ENCODE measurements around the gene CADM1. TPM values are rescaled to one million over a fixed set of nuclear protein-coding genes. Genes with fewer than 3 reads are reported as not detected.

The CADM1 gene
- total and polyA plus RNA-seq, 10 of the 15 experiments (the other 5 are each of a cell fraction or from before 2014, with no cell fraction given), result 0.03 to 0.48 (median 0.15) TPM; not detected in 3

GRCh38 chr11:115340874-115341273 is 163.3 kb downstream of the CADM1 start:
- ChIA-PET POLR2A (no interaction called here), RAD21 (ENCODE audit: unreplicated experiment) (no interaction called here), SMC1A (ENCODE audit: uncharacterized antibody, unreplicated experiment) (interaction anchor here (0.9 to 1.3 kb wide), 2 partner anchors 14 to 808 kb away, joined by 3 read pairs; no protein-coding TSS in a partner anchor), CTCF (interaction anchor here (0.5 to 1.6 kb wide), 4 partner anchors 10 to 206 kb away, joined by 3 to 5 read pairs (median 3); no protein-coding TSS in a partner anchor)
- no peaks in the 10 kb centered on the region for H3K36me3 ChIP-seq (ENCODE audit: control insufficient read depth in 2 of 2, insufficient read depth in 2 of 2, low read length in 1 of 2)
- H3K4me1 ChIP-seq (ENCODE audit: control insufficient read depth, insufficient read depth, low read length), result no peaks in the 10 kb centered on the region
- H4K20me1 ChIP-seq (ENCODE audit: control insufficient read depth, insufficient read depth), result no peaks in the 10 kb centered on the region
- H3K9me3 ChIP-seq (replicated peaks; ENCODE audit: control insufficient read depth, insufficient read depth, low read length), result no peaks in the 10 kb centered on the region
- BruUV-seq (replicated peaks), result no TSS peak
- no peak for DNase-seq (ENCODE audit: low read depth, low spot score)
- H3K79me2 ChIP-seq (ENCODE audit: control insufficient read depth, insufficient read depth, low read length), result no peaks in the 10 kb centered on the region
- H2AFZ ChIP-seq (ENCODE audit: control insufficient read depth, low read depth, low read length), result no peak overlapping the region
- FAIRE-seq, result no peak
- no peaks in the 10 kb centered on the region; a peak in 1 of 4 replicates for H3K27me3 ChIP-seq (replicated peaks in 1 of 2; ENCODE audit: control insufficient read depth in 2 of 2, insufficient read depth in 2 of 2, low read length in 1 of 2)
- H3K27ac ChIP-seq (ENCODE audit: control insufficient read depth, insufficient read depth), result no peak overlapping the region
- H3K4me3 ChIP-seq, result no peak overlapping the region
- H3K4me2 ChIP-seq (ENCODE audit: control insufficient read depth, insufficient read depth), result no peak overlapping the region
- no peak for TF ChIP-seq PML (IDR thresholded peaks at IDR 0.05; ENCODE audit: low read length)
- TF ChIP-seq EGR1 (IDR thresholded peaks at IDR 0.05; ENCODE audit: borderline replicate concordance in 1 of 2, low read depth in 2 of 2, low read length in 2 of 2), result no peak
- TF ChIP-seq CBFB (IDR thresholded peaks at IDR 0.05; ENCODE audit: low read depth), result no peak
- no peak for TF ChIP-seq LARP7 (IDR thresholded peaks at IDR 0.05)
- no peak for TF ChIP-seq NR2C1 (IDR thresholded peaks at IDR 0.05)
- H3K9ac ChIP-seq (ENCODE audit: control insufficient read depth, insufficient read depth, low read length), result no peak overlapping the region
- intact Hi-C loops (cut with micrococcal nuclease; ENCODE audit: unreplicated experiment) (no loop called here), in situ Hi-C loops (cut with MboI) (no loop called here)
- ATAC-seq, result no peak
- 96% methylated on average over 3 of the region's 3 CpGs for WGBS (ENCODE audit: insufficient coverage, insufficient replicate concordance, low lambda C conversion rate, missing lambda C conversion rate)

- Histone ChIP-seq H3K4me2 (ENCODE audit: control insufficient read depth, insufficient read depth) (no peak overlapping the region), H3K27ac (ENCODE audit: control insufficient read depth, insufficient read depth) (no peak overlapping the region), H3K4me1 (ENCODE audit: control insufficient read depth, insufficient read depth, low read length) (no peaks in the 10 kb centered on the region), H3K9me3 (replicated peaks; ENCODE audit: control insufficient read depth, insufficient read depth, low read length) (no peaks in the 10 kb centered on the region), H4K20me1 (ENCODE audit: control insufficient read depth, insufficient read depth) (no peaks in the 10 kb centered on the region), H3K27me3 (replicated peaks in 1 of 2; ENCODE audit: control insufficient read depth in 2 of 2, insufficient read depth in 2 of 2, low read length in 1 of 2) (no peaks in the 10 kb centered on the region), H3K79me2 (ENCODE audit: control insufficient read depth, insufficient read depth, low read length) (no peaks in the 10 kb centered on the region), H3K4me3 (no peak overlapping the region), H3K9ac (ENCODE audit: control insufficient read depth, insufficient read depth, low read length) (no peak overlapping the region), H2AFZ (ENCODE audit: control insufficient read depth, low read depth, low read length) (no peak overlapping the region), H3K36me3 (ENCODE audit: control insufficient read depth in 2 of 2, insufficient read depth in 2 of 2, low read length in 1 of 2) (no peaks in the 10 kb centered on the region)
- RAD21 ChIA-PET (ENCODE audit: unreplicated experiment), result no interaction called here
- FAIRE-seq (no peak), DNase-seq (ENCODE audit: low read depth, low spot score) (no peak), ATAC-seq (no peak)
- no peak for TF ChIP-seq ELK1 (IDR thresholded peaks at IDR 0.05; ENCODE audit: low read depth, low read length)
- TF ChIP-seq CTCF (IDR thresholded peaks at IDR 0.05 in 2 of 3, conservative IDR thresholded peaks at IDR 0.05 in 1 of 3; ENCODE audit: control insufficient read depth in 2 of 3, extremely low read depth in 1 of 3, insufficient read depth in 1 of 3, low read depth in 3 of 3, low read length in 3 of 3), result no peak
- no peak for TF ChIP-seq FOXM1 (IDR thresholded peaks at IDR 0.05; ENCODE audit: low read depth, low read length)
- no peak for TF ChIP-seq MXI1 (IDR thresholded peaks at IDR 0.05; ENCODE audit: low read depth, low read length)
- no peak for TF ChIP-seq NFIC (IDR thresholded peaks at IDR 0.05; ENCODE audit: low read depth, low read length)
- TF ChIP-seq STAT3 (IDR thresholded peaks at IDR 0.05; ENCODE audit: low read depth, low read length), result no peak
- TF ChIP-seq POU2F2 (IDR thresholded peaks at IDR 0.05; ENCODE audit: borderline replicate concordance, low read depth, low read length), result no peak
- no peak for TF ChIP-seq POLR2AphosphoS5 (IDR thresholded peaks at IDR 0.05; ENCODE audit: low read length)
- TF ChIP-seq ZSCAN29 (IDR thresholded peaks at IDR 0.05), result no peak
- POLR2A ChIA-PET, result no interaction called here
- in situ Hi-C loops (cut with MboI), result loop anchor here (10.0 kb wide), 2 partner anchors 576 to 1356 kb away; no protein-coding TSS in a partner anchor
- intact Hi-C loops (cut with micrococcal nuclease; ENCODE audit: unreplicated experiment), result loop anchor here (5.0 to 10.0 kb wide), 4 partner anchors 336 to 1159 kb away; no protein-coding TSS in a partner anchor
- CTCF ChIA-PET, result no interaction called here
- SMC1A ChIA-PET (ENCODE audit: uncharacterized antibody, unreplicated experiment), result no interaction called here
- no TSS peak for BruUV-seq (replicated peaks)
- WGBS (ENCODE audit: insufficient coverage, insufficient replicate concordance, low lambda C conversion rate, missing lambda C conversion rate), result 65% methylated on average over 3 of the region's 3 CpGs
Observed at GRCh38 chr11:115338476-115338875, 165.7 kb downstream of the CADM1 start.
